HUDEP-2 (cell line): ENCODE data around the gene RGS9.
"Not testable (repeated sequence)": the region's sequence is repeated elsewhere in the genome, so short reads cannot be mapped to it uniquely, and the experiment has no call there.

Source experiments
- DNase-seq, 76 experiments: peaks; one replicate each; lab custom pipeline; 2025; ENCODE audit not compliant: unreplicated experiment in 76 of 76; lab: John Stamatoyannopoulos, UW

The RGS9 gene

GRCh38 chr17:65201331-65201730 is 64.2 kb downstream of the RGS9 start:
- DNase-seq, result no peak

- DNase-seq, result no peak
These were observed 65.8 kb downstream of the RGS9 start for GRCh38 chr17:65202844-65203571.

- DNase-seq, result no peak
These were observed 66.8 kb downstream of the RGS9 start for GRCh38 chr17:65204001-65204400.

GRCh38 chr17:65205655-65206054 is 68.5 kb downstream of the RGS9 start:
- DNase-seq, result no peak

GRCh38 chr17:65207448-65207847 is 70.3 kb downstream of the RGS9 start:
- DNase-seq, result not testable (repeated sequence)

GRCh38 chr17:65208717-65209116 is 71.5 kb downstream of the RGS9 start:
- DNase-seq, result no peak

- no peak for DNase-seq
These were observed 81.1 kb downstream of the RGS9 start for GRCh38 chr17:65218261-65218660.

GRCh38 chr17:65219124-65219523 is 82.0 kb downstream of the RGS9 start:
- DNase-seq, result peak in 1 of 76 experiments; percentile 1

- no peak for DNase-seq
These were observed 82.5 kb downstream of the RGS9 start for GRCh38 chr17:65219707-65220106.

- DNase-seq, result no peak
These were observed 83.6 kb downstream of the RGS9 start for GRCh38 chr17:65220732-65221131.

- no peak for DNase-seq
These were observed 85.1 kb downstream of the RGS9 start for GRCh38 chr17:65222214-65222738.

GRCh38 chr17:65225061-65225460 is 87.9 kb downstream of the RGS9 start:
- DNase-seq, result no peak

- DNase-seq, result no peak
These were observed 89.1 kb downstream of the RGS9 start for GRCh38 chr17:65226227-65226626.

GRCh38 chr17:65227637-65228036 is 90.5 kb downstream of the RGS9 start:
- no peak for DNase-seq

GRCh38 chr17:65228287-65228686 is 91.1 kb downstream of the RGS9 start:
- no peak for DNase-seq

GRCh38 chr17:65228734-65229620 is 91.8 kb downstream of the RGS9 start:
- peak in 40 of 76 experiments; percentile 2 to 62 (median 25) for DNase-seq

- DNase-seq, result no peak
These were observed 92.4 kb downstream of the RGS9 start for GRCh38 chr17:65229621-65229995.

GRCh38 chr17:65230040-65230439 is 92.9 kb downstream of the RGS9 start:
- peak in 4 of 76 experiments; percentile 3 to 43 (median 13) for DNase-seq

- DNase-seq, result no peak
These were observed 93.9 kb downstream of the RGS9 start for GRCh38 chr17:65231086-65231485.

- DNase-seq, result peak in 48 of 76 experiments; percentile 2 to 62 (median 22)
These were observed 94.6 kb downstream of the RGS9 start for GRCh38 chr17:65231662-65232335.

GRCh38 chr17:65235284-65235683 is 98.1 kb downstream of the RGS9 start:
- no peak for DNase-seq
